ENCODE results near the gene PSEN1. TPM values are rescaled to one million over a fixed set of nuclear protein-coding genes. Genes with fewer than 3 reads are reported as not detected.
"Not testable (repeated sequence)": the region's sequence is repeated elsewhere in the genome, so short reads cannot be mapped to it uniquely, and the experiment has no call there.

Gene PSEN1
- total RNA-seq, 1 donor from 2014 or later = 75.3 TPM

DNA sequence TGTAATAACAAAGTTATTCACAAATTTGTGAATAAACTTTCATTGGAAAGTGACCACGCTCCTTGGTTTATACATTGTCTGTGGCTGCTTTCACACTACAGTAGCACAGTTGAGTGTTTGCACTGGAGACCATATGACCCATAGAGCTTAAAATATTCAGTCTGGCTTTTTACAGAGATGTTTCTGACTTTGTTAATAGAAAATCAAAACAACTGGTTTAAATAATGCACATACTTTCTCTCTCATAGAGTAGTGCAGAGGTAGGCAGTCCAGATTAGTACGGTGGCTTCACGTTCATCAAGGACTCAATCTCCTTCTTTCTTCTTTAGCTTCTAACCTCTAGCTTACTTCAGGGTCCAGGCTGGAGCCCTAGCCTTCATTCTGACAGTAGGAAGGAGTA is 36.2 kb downstream of the PSEN1 start:
- Mint-ChIP-seq H3K27me3 (ENCODE audit: unreplicated experiment) (no peaks in the 10 kb centered on the region), H3K9me3 (ENCODE audit: unreplicated experiment) (no peaks in the 10 kb centered on the region), H3K27ac (ENCODE audit: unreplicated experiment) (no peak overlapping the region), H3K36me3 (ENCODE audit: low read depth, unreplicated experiment) (peaks cover 21% of the 10 kb centered on the region), H3K4me3 (ENCODE audit: unreplicated experiment) (no peak overlapping the region), H3K4me1 (ENCODE audit: unreplicated experiment) (peaks cover 7% of the 10 kb centered on the region)
- TF ChIP-seq, protein P1, sequence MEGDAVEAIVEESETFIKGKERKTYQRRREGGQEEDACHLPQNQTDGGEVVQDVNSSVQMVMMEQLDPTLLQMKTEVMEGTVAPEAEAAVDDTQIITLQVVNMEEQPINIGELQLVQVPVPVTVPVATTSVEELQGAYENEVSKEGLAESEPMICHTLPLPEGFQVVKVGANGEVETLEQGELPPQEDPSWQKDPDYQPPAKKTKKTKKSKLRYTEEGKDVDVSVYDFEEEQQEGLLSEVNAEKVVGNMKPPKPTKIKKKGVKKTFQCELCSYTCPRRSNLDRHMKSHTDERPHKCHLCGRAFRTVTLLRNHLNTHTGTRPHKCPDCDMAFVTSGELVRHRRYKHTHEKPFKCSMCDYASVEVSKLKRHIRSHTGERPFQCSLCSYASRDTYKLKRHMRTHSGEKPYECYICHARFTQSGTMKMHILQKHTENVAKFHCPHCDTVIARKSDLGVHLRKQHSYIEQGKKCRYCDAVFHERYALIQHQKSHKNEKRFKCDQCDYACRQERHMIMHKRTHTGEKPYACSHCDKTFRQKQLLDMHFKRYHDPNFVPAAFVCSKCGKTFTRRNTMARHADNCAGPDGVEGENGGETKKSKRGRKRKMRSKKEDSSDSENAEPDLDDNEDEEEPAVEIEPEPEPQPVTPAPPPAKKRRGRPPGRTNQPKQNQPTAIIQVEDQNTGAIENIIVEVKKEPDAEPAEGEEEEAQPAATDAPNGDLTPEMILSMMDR (IDR thresholded peaks at IDR 0.05; ENCODE audit: unreplicated experiment) = no peak
- no peak for DNase-seq (ENCODE audit: low spot score)

DNA sequence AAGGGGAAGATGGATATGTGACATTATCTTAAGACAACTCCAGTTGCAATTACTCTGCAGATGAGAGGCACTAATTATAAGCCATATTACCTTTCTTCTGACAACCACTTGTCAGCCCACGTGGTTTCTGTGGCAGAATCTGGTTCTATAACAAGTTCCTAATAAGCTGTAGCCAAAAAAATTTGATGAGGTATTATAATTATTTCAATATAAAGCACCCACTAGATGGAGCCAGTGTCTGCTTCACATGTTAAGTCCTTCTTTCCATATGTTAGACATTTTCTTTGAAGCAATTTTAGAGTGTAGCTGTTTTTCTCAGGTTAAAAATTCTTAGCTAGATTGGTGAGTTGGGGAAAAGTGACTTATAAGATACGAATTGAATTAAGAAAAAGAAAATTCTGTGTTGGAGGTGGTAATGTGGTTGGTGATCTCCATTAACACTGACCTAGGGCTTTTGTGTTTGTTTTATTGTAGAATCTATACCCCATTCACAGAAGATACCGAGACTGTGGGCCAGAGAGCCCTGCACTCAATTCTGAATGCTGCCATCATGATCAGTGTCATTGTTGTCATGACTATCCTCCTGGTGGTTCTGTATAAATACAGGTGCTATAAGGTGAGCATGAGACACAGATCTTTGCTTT is 36.9 kb downstream of the PSEN1 start:
- Mint-ChIP-seq H3K36me3 (ENCODE audit: low read depth, unreplicated experiment) (peaks cover 24% of the 10 kb centered on the region), H3K4me3 (ENCODE audit: unreplicated experiment) (no peak overlapping the region), H3K4me1 (ENCODE audit: unreplicated experiment) (peaks cover 7% of the 10 kb centered on the region), H3K9me3 (ENCODE audit: unreplicated experiment) (no peaks in the 10 kb centered on the region), H3K27me3 (ENCODE audit: unreplicated experiment) (no peaks in the 10 kb centered on the region), H3K27ac (ENCODE audit: unreplicated experiment) (no peak overlapping the region)
- DNase-seq (ENCODE audit: low spot score) = no peak
- TF ChIP-seq, protein P1 (IDR thresholded peaks at IDR 0.05; ENCODE audit: unreplicated experiment) = no peak

DNA sequence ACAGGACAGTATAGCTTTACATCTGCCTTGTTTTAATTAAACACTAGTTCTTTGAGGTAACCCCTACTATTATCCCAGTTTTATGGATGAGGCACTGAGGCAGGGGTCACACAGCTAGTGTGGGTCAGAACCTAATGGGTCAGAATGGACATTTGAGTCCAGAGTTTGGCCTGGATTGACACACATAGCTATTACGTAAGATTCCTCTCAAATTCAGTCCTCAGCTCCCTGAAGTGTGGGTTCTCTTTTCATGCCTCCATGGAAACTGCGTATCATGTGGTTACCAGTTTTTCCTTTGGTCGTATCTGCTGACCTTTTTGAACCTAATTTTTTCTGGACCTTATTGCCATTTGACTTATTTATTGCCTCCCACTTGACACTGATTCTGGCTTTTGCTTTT is 40.4 kb downstream of the PSEN1 start:
- no peak for DNase-seq (ENCODE audit: low spot score)
- no peaks in the 10 kb centered on the region for H3K4me1 Mint-ChIP-seq (ENCODE audit: unreplicated experiment)
- H3K9me3 Mint-ChIP-seq (ENCODE audit: unreplicated experiment) = no peaks in the 10 kb centered on the region
- no peak overlapping the region for H3K4me3 Mint-ChIP-seq (ENCODE audit: unreplicated experiment)
- no peaks in the 10 kb centered on the region for H3K27me3 Mint-ChIP-seq (ENCODE audit: unreplicated experiment)
- H3K36me3 Mint-ChIP-seq (ENCODE audit: low read depth, unreplicated experiment) = peaks cover 8% of the 10 kb centered on the region
- TF ChIP-seq, protein P1 (IDR thresholded peaks at IDR 0.05; ENCODE audit: unreplicated experiment) = no peak
- no peak overlapping the region for H3K27ac Mint-ChIP-seq (ENCODE audit: unreplicated experiment)

- Mint-ChIP-seq H3K4me1 (ENCODE audit: unreplicated experiment) (no peaks in the 10 kb centered on the region), H3K4me3 (ENCODE audit: unreplicated experiment) (no peak overlapping the region)
- no peak for DNase-seq (ENCODE audit: low spot score)
These were observed 44.1 kb downstream of the PSEN1 start for GRCh38 chr14:73180385-73180805.

GRCh38 chr14:73180969-73181368 is 44.7 kb downstream of the PSEN1 start:
- H3K9me3 Mint-ChIP-seq (ENCODE audit: unreplicated experiment); H3K27me3 Mint-ChIP-seq (ENCODE audit: unreplicated experiment); H3K4me3 Mint-ChIP-seq (ENCODE audit: unreplicated experiment); DNase-seq (ENCODE audit: low spot score); H3K4me1 Mint-ChIP-seq (ENCODE audit: unreplicated experiment); H3K27ac Mint-ChIP-seq (ENCODE audit: unreplicated experiment): not testable (repeated sequence)
- H3K36me3 Mint-ChIP-seq (ENCODE audit: low read depth, unreplicated experiment) = peaks cover 22% of the 10 kb centered on the region

More at GRCh38 chr14:73180385-73180805, 44.1 kb downstream of the PSEN1 start:
- Mint-ChIP-seq H3K9me3 (ENCODE audit: unreplicated experiment) (no peaks in the 10 kb centered on the region), H3K27me3 (ENCODE audit: unreplicated experiment) (peaks cover under 1% of the 10 kb centered on the region), H3K36me3 (ENCODE audit: low read depth, unreplicated experiment) (peaks cover 17% of the 10 kb centered on the region), H3K27ac (ENCODE audit: unreplicated experiment) (no peak overlapping the region)
- TF ChIP-seq, protein P1 (IDR thresholded peaks at IDR 0.05; ENCODE audit: unreplicated experiment) = no peak
